Esophagus muscularis mucosa (tissue), 3 donors: Measurements from ENCODE around the gene HAGHL.

Experiments
- POLR2AphosphoS5 ChIP-seq, 2 donors: sonication (generic); formaldehyde crosslinking; IDR thresholded peaks; one replicate each; pipeline ENCODE4 v1.6.1; 2017; ENCODE audit warnings: antibody characterized with exemption in 2 of 2
- TF ChIP-seq, protein P1 (sequence below), 3 experiments: fragments of 200-600 bp in 2 of 3; fragments of 450-650 bp in 1 of 3; sonication (generic) in 2 of 3; IDR thresholded peaks; one replicate each; pipeline ENCODE4 v1.5.1; 2017 to 2019; ENCODE audit warnings: antibody characterized with exemption in 3 of 3, mild to moderate bottlenecking in 2 of 3, moderate library complexity in 1 of 3

DNA sequence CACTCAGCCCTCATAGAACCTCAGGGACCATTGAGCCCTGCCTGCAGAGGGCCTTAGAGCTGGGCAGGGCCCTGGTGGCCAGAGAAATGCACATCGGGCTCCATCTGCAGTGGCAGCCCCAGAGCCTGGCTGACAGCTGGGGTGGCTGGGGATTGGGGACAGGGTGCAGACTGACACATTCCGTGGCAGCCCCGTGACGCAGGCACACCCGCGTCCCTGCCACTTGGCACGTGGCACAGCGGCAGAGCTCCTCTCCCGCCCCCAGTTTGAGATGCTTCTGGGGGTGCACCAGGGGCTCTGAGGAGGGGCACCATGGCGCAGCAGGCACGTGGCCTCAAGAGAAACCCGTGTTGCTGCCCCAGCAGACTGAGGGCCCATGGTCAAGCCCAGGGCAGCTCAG, 23.5 kb upstream of the HAGHL start:
- TF ChIP-seq POLR2AphosphoS5 (IDR thresholded peaks at IDR 0.05): no peak
- TF ChIP-seq, protein P1, sequence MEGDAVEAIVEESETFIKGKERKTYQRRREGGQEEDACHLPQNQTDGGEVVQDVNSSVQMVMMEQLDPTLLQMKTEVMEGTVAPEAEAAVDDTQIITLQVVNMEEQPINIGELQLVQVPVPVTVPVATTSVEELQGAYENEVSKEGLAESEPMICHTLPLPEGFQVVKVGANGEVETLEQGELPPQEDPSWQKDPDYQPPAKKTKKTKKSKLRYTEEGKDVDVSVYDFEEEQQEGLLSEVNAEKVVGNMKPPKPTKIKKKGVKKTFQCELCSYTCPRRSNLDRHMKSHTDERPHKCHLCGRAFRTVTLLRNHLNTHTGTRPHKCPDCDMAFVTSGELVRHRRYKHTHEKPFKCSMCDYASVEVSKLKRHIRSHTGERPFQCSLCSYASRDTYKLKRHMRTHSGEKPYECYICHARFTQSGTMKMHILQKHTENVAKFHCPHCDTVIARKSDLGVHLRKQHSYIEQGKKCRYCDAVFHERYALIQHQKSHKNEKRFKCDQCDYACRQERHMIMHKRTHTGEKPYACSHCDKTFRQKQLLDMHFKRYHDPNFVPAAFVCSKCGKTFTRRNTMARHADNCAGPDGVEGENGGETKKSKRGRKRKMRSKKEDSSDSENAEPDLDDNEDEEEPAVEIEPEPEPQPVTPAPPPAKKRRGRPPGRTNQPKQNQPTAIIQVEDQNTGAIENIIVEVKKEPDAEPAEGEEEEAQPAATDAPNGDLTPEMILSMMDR (IDR thresholded peaks at IDR 0.05): no peak
